ENCODE measurements around the gene TSN.
"Not testable (repeated sequence)": the region's sequence is repeated elsewhere in the genome, so short reads cannot be mapped to it uniquely, and the experiment has no call there.

Gene TSN

GRCh38 chr2:121727950-121728349 lies 27.5 kb upstream of the TSN start:
- Histone ChIP-seq H4K20me1 (ENCODE audit: control insufficient read depth, insufficient read depth, low read depth, low read length) (peaks cover 7% of the 10 kb centered on the region; the same call in 1 of the 2 replicates), H3K9me3 (ENCODE audit: control insufficient read depth, insufficient read depth, low read length) (no peaks in the 10 kb centered on the region), H3K4me1 (ENCODE audit: control insufficient read depth, low read length) (no peaks in the 10 kb centered on the region), H3K27ac (ENCODE audit: low read depth, low read length) (no peak overlapping the region), H3K36me3 (ENCODE audit: control insufficient read depth, low read length) (peaks cover 66% of the 10 kb centered on the region), H3K79me2 (ENCODE audit: control insufficient read depth, low read length) (peaks cover 21% of the 10 kb centered on the region), H3K27me3 (ENCODE audit: control insufficient read depth, low read length) (no peaks in the 10 kb centered on the region), H3F3A (ENCODE audit: control insufficient read depth, insufficient read depth) (peaks cover 27% of the 10 kb centered on the region), H3K4me3 (ENCODE audit: low read length) (no peak overlapping the region), H3K4me2 (ENCODE audit: low read length) (no peak overlapping the region), H3K9me2 (replicated peaks; ENCODE audit: control insufficient read depth, low read length) (no peaks in the 10 kb centered on the region)
- TF ChIP-seq CTCF (IDR thresholded peaks at IDR 0.05; ENCODE audit: low read depth, low read length, poor library complexity, severe bottlenecking) (no peak), EZH2phosphoT487 (IDR thresholded peaks at IDR 0.05; ENCODE audit: borderline replicate concordance, low read length) (no peak)

GRCh38 chr2:121731366-121731765 lies 24.1 kb upstream of the TSN start:
- H3K9me2 ChIP-seq (replicated peaks; ENCODE audit: control insufficient read depth, low read length): no peaks in the 10 kb centered on the region
- H3K27me3 ChIP-seq (ENCODE audit: control insufficient read depth, low read length): no peaks in the 10 kb centered on the region
- H3K4me1 ChIP-seq (ENCODE audit: control insufficient read depth, low read length): peaks cover 9% of the 10 kb centered on the region
- H4K20me1 ChIP-seq (ENCODE audit: control insufficient read depth, insufficient read depth, low read depth, low read length): peaks cover 19% of the 10 kb centered on the region
- H3K27ac ChIP-seq (ENCODE audit: low read depth, low read length): no peak overlapping the region
- peaks cover 96% of the 10 kb centered on the region for H3K36me3 ChIP-seq (ENCODE audit: control insufficient read depth, low read length)
- no peak overlapping the region for H3K4me2 ChIP-seq (ENCODE audit: low read length)
- no peaks in the 10 kb centered on the region for H3K9me3 ChIP-seq (ENCODE audit: control insufficient read depth, insufficient read depth, low read length)
- H3F3A ChIP-seq (ENCODE audit: control insufficient read depth, insufficient read depth): peaks cover 16% of the 10 kb centered on the region
- no peak for TF ChIP-seq EZH2phosphoT487 (IDR thresholded peaks at IDR 0.05; ENCODE audit: borderline replicate concordance, low read length)
- no peak for TF ChIP-seq CTCF (IDR thresholded peaks at IDR 0.05; ENCODE audit: low read depth, low read length, poor library complexity, severe bottlenecking)
- no peak overlapping the region for H3K4me3 ChIP-seq (ENCODE audit: low read length)
- peaks cover 53% of the 10 kb centered on the region for H3K79me2 ChIP-seq (ENCODE audit: control insufficient read depth, low read length)

GRCh38 chr2:121734544-121734943 lies 20.9 kb upstream of the TSN start:
- Histone ChIP-seq H3K79me2 (ENCODE audit: control insufficient read depth, low read length) (peaks cover 57% of the 10 kb centered on the region), H3K36me3 (ENCODE audit: control insufficient read depth, low read length) (peaks cover 65% of the 10 kb centered on the region), H4K20me1 (ENCODE audit: control insufficient read depth, insufficient read depth, low read depth, low read length) (peaks cover 19% of the 10 kb centered on the region), H3K4me2 (ENCODE audit: low read length) (peak overlapping the region; percentile 66), H3K4me3 (ENCODE audit: low read length) (peak overlapping the region; percentile 80; the same call in 1 of the 2 replicates), H3K4me1 (ENCODE audit: control insufficient read depth, low read length) (peaks cover 19% of the 10 kb centered on the region)
- H3K27me3 ChIP-seq (ENCODE audit: control insufficient read depth, low read length); H3F3A ChIP-seq (ENCODE audit: control insufficient read depth, insufficient read depth); H3K9me2 ChIP-seq (replicated peaks; ENCODE audit: control insufficient read depth, low read length); H3K27ac ChIP-seq (ENCODE audit: low read depth, low read length); H3K9me3 ChIP-seq (ENCODE audit: control insufficient read depth, insufficient read depth, low read length): not testable (repeated sequence)

GRCh38 chr2:121735518-121736074 lies 19.9 kb upstream of the TSN start:
- Histone ChIP-seq H3K27me3 (ENCODE audit: control insufficient read depth, low read length) (no peaks in the 10 kb centered on the region), H3K9me3 (ENCODE audit: control insufficient read depth, insufficient read depth, low read length) (no peaks in the 10 kb centered on the region), H3F3A (ENCODE audit: control insufficient read depth, insufficient read depth) (no peaks in the 10 kb centered on the region), H3K4me2 (ENCODE audit: low read length) (peak overlapping the region; percentile 66), H3K4me3 (ENCODE audit: low read length) (peak overlapping the region; percentile 80), H3K36me3 (ENCODE audit: control insufficient read depth, low read length) (peaks cover 58% of the 10 kb centered on the region), H3K4me1 (ENCODE audit: control insufficient read depth, low read length) (peaks cover 19% of the 10 kb centered on the region), H3K79me2 (ENCODE audit: control insufficient read depth, low read length) (peaks cover 57% of the 10 kb centered on the region), H3K9me2 (replicated peaks; ENCODE audit: control insufficient read depth, low read length) (no peaks in the 10 kb centered on the region), H3K27ac (ENCODE audit: low read depth, low read length) (peak overlapping the region; percentile 42), H4K20me1 (ENCODE audit: control insufficient read depth, insufficient read depth, low read depth, low read length) (peaks cover 19% of the 10 kb centered on the region)
- peak; percentile 39 for TF ChIP-seq CTCF (IDR thresholded peaks at IDR 0.05; ENCODE audit: low read depth, low read length, poor library complexity, severe bottlenecking)
- TF ChIP-seq EZH2phosphoT487 (IDR thresholded peaks at IDR 0.05; ENCODE audit: borderline replicate concordance, low read length): no peak

All from DOHH2 (cell line).